HG02623 (cell line): Measurements from ENCODE around the gene SLX4IP.
"Not testable (repeated sequence)": the region's sequence is repeated elsewhere in the genome, so short reads cannot be mapped to it uniquely, and the experiment has no call there.

Experiments
- ATAC-seq: cut with Tn5 transposase; IDR thresholded peaks from one replicate; pipeline ENCODE4 v1.9.1; 2021; ENCODE audit warnings: moderate library complexity; ENCODE audit not compliant: unreplicated experiment

Gene SLX4IP

GRCh38 chr20:10434832-10435812, at the start of gene SLX4IP:
Gene SLX4IP, plus strand, starts transcription at chr20:10435305. Its CDS starts 22,900 bp downstream, at chr20:10458205.
- ATAC-seq, result peak; percentile 51

GRCh38 chr20:10385850-10386544, 49.1 kb upstream of the SLX4IP start:
- ATAC-seq, result no peak

- no peak for ATAC-seq
Observed at GRCh38 chr20:10387686-10388085, 47.4 kb upstream of the SLX4IP start.

- ATAC-seq, result no peak
Observed at GRCh38 chr20:10388597-10388996, 46.5 kb upstream of the SLX4IP start.

GRCh38 chr20:10390709-10391108, 44.4 kb upstream of the SLX4IP start:
- no peak for ATAC-seq

- not testable (repeated sequence) for ATAC-seq
Observed at GRCh38 chr20:10394752-10395151, 40.4 kb upstream of the SLX4IP start.

- ATAC-seq, result no peak
Observed at GRCh38 chr20:10398834-10399369, 36.2 kb upstream of the SLX4IP start.

GRCh38 chr20:10402938-10403608, 32.0 kb upstream of the SLX4IP start:
- ATAC-seq, result peak; percentile 57

- no peak for ATAC-seq
Observed at GRCh38 chr20:10404023-10404628, 31.0 kb upstream of the SLX4IP start.

- ATAC-seq, result no peak
Observed at GRCh38 chr20:10404959-10405530, 30.1 kb upstream of the SLX4IP start.

GRCh38 chr20:10408108-10408813, 26.8 kb upstream of the SLX4IP start:
- ATAC-seq, result no peak

GRCh38 chr20:10411673-10412072, 23.4 kb upstream of the SLX4IP start:
- ATAC-seq, result no peak

- no peak for ATAC-seq
Observed at GRCh38 chr20:10412591-10413408, 22.3 kb upstream of the SLX4IP start.

GRCh38 chr20:10415013-10415650, 20.0 kb upstream of the SLX4IP start:
- no peak for ATAC-seq

GRCh38 chr20:10417218-10417617, 17.9 kb upstream of the SLX4IP start:
- not testable (repeated sequence) for ATAC-seq

GRCh38 chr20:10419550-10420133, 15.5 kb upstream of the SLX4IP start:
- no peak for ATAC-seq

- ATAC-seq, result no peak
Observed at GRCh38 chr20:10423735-10424134, 11.4 kb upstream of the SLX4IP start.
